Motor neuron (in vitro differentiated cells): ENCODE measurements around the gene NME4. TPM values are rescaled to one million over a fixed set of nuclear protein-coding genes. Genes with fewer than 3 reads are reported as not detected.
"Not testable (repeated sequence)": the region's sequence is repeated elsewhere in the genome, so short reads cannot be mapped to it uniquely, and the experiment has no call there.

Experiments
- ATAC-seq, 8 experiments: fragments of 200-7000 bp; cut with Tn5 transposase; replicated peaks in 6 of 8; 2 replicates each; pipeline ENCODE4 v1.8.0; 2021; ENCODE audit warnings: mild to moderate bottlenecking in 8 of 8, moderate library complexity in 8 of 8
- H3K27ac ChIP-seq, 2 donors: fragments of 250-450 bp; sonication (Bioruptor Pico); 2 replicates each; pipeline ENCODE4 v1.9.0; 2021; ENCODE audit warnings: antibody characterized with exemption in 2 of 2, mild to moderate bottlenecking in 2 of 2, moderate library complexity in 1 of 2
- H3K4me1 ChIP-seq, 2 donors: fragments of 250-450 bp; sonication (Bioruptor Pico); replicated peaks in 1 of 2; 2 replicates each; pipeline ENCODE4 v1.6.1; 2021; ENCODE audit warnings: antibody characterized with exemption in 2 of 2, mild to moderate bottlenecking in 2 of 2, moderate library complexity in 1 of 2
- H3K4me3 ChIP-seq, 5 donors: fragments of 250-450 bp; sonication (Bioruptor Pico); 2 replicates each; pipeline ENCODE4 v1.9.0; 2021; ENCODE audit warnings: antibody characterized with exemption in 5 of 5, mild to moderate bottlenecking in 5 of 5, moderate library complexity in 4 of 5
- WGBS, 10 experiments: fragments of 450-650 bp; shearing (Covaris generic); methylation state at CpG; one replicate each; pipeline ENCODE4 v1.0.0; 2022; 5-methylcytosine and 5-hydroxymethylcytosine counted together
- in situ Hi-C, 9 experiments: fragments of 400-800 bp; cut with MboI; loops; one replicate each; pipeline ENCODE4 v1.15.0; 2021; ENCODE audit warnings: low sequenced_read_pairs in 9 of 9, low pct_unique_long_range_greater_than_20kb in 2 of 9; ENCODE audit not compliant: unreplicated experiment in 9 of 9
- total RNA-seq, 8 experiments: library from RNA; unstranded; fragments of 300-600 nt; gene quantifications; 2 replicates each; pipeline versions ENCODE4 v1.2.3 to v1.2.4, GENCODE V29; 2022

NME4 gene
- total RNA-seq, 8 experiments from 2014 or later = 24.9 to 88.9 (median 54.0) TPM

- H3K4me1 ChIP-seq = peaks cover 8 to 11% of the 10 kb centered on the region in 2 donors
- no peak for ATAC-seq
- in situ Hi-C loops = no loop called here
- H3K4me3 ChIP-seq = no peak overlapping the region
- 43 to 90% (median 79%) methylated on average over 2 to 8 of the region's 19 CpGs; no CpG with 5 or more reads in 6 of the 10 experiments for WGBS, 10 experiments
- H3K27ac ChIP-seq = no peak overlapping the region
These were observed 37.8 kb upstream of the NME4 start for GRCh38 chr16:359067-359763.

DNA sequence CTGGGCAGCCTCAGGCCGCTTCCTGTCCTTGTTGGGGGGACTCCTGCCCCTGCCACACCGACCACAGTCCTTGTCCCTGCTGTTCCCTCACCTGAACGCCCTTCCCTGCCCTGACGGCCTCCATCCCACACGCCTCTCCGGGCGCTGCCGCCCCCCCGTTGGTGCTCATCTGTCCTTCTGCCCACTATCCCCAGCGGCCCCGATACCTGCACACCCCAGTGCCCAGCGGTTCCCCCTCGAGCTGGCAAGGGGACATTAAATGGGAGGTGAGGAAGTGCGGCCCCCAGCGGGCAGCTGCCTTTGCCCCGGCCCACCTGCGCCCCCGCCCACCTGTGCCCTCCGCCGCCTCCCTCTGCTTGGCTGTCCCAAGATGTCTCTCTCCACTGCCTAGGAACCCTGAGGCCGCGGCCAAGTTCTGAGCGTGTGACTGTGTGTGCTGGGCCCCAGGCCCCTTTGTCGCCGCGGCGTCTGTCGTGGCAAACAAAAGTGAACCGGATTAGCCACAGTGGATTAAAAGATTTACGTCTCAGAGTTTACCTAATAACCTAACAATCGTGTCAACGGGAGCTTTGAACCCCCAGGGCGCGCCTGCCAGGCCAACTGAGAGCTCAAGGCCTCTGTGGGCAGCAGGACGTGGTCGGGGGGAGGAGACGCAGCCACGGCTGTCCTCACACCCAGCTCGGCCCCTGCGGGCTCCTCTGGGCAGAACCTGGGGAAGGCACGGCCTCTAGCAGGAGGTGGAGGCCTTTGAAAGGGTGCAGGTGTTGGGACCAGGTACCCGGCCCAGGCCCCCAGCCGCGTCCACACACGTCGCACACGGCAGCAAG, 36.9 kb upstream of the NME4 start:
- Histone ChIP-seq H3K27ac (no peak overlapping the region), H3K4me3 (no peak overlapping the region), H3K4me1 (peaks cover 8 to 18% of the 10 kb centered on the region in 2 donors)
- no peak for ATAC-seq
- in situ Hi-C loops = no loop called here
- WGBS, 10 experiments = 80 to 85% methylated on average over 3 to 6 of the region's 47 CpGs; no CpG with 5 or more reads in 8 of the 10 experiments

- H3K27ac ChIP-seq = no peak overlapping the region
- in situ Hi-C loops = no loop called here
- no peak for ATAC-seq
- WGBS, 10 experiments = 75 to 100% (median 89%) methylated on average over 2 to 15 of the region's 47 CpGs; no CpG with 5 or more reads in 3 of the 10 experiments
- peak overlapping the region in 1 of 5 donors; percentile 14 for H3K4me3 ChIP-seq
- peaks cover 8 to 18% of the 10 kb centered on the region in 2 donors for H3K4me1 ChIP-seq
These were observed 36.2 kb upstream of the NME4 start for GRCh38 chr16:360698-361336.

DNA sequence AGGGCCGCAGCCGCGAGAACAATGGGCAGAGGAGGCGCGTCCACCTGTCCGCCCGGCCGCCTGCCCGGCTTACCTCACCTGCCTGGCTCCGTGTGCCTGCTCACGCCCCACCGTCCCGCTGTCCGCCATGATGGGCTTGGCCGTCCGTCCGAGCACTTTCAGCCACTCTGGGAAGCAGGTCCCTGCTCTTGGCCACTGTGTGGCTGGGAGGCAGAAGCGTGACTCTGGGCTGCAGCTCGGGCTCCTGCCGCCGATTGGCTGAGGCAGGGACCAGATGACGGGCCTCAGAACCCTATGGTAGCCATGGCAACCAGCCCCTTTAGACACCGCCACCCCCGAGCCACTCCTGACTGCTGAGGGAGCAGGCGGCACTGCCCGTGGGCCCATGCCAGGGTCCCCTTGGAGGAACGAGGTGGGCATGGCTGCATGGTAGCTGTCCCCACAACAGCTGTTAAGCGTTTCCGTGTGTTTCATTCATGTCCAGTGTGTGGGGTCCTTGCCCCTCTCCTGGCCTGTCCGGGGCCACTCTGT, 35.6 kb upstream of the NME4 start:
- no peak for ATAC-seq
- 54 to 100% (median 96%) methylated on average over 4 to 6 of the region's 30 CpGs; no CpG with 5 or more reads in 7 of the 10 experiments for WGBS, 10 experiments
- Histone ChIP-seq H3K4me3 (peak overlapping the region in 1 of 5 donors; percentile 14), H3K27ac (no peak overlapping the region), H3K4me1 (peaks cover 8 to 18% of the 10 kb centered on the region in 2 donors)
- in situ Hi-C loops = no loop called here

- WGBS, 10 experiments = 20 to 100% (median 26%) methylated on average over 1 to 5 of the region's 30 CpGs; no CpG with 5 or more reads in 6 of the 10 experiments
- peak; percentile 61 to 84 (median 70) for ATAC-seq
- peaks cover 8 to 18% of the 10 kb centered on the region in 2 donors for H3K4me1 ChIP-seq
These were observed 34.9 kb upstream of the NME4 start for GRCh38 chr16:361872-362701.

GRCh38 chr16:362702-362999, 34.3 kb upstream of the NME4 start:
- H3K4me3 ChIP-seq, in situ Hi-C loops, H3K27ac ChIP-seq: not testable (repeated sequence)
- WGBS, 10 experiments = 90% methylated on average over 2 of the region's 24 CpGs; no CpG with 5 or more reads in 9 of the 10 experiments
- peak in 3 of 8 experiments; percentile 2 to 5 (median 3) for ATAC-seq
- H3K4me1 ChIP-seq = peaks cover 8 to 18% of the 10 kb centered on the region in 2 donors

More at GRCh38 chr16:361872-362701, 34.9 kb upstream of the NME4 start:
- H3K27ac ChIP-seq = no peak overlapping the region
- in situ Hi-C loops = no loop called here
- H3K4me3 ChIP-seq = no peak overlapping the region

GRCh38 chr16:363110-363765, 33.8 kb upstream of the NME4 start:
- Histone ChIP-seq H3K27ac (peak overlapping the region in 1 of 2 donors; percentile 59), H3K4me3 (no peak overlapping the region), H3K4me1 (peaks cover 8 to 18% of the 10 kb centered on the region in 2 donors)
- peak in 6 of 8 experiments; percentile 3 to 28 (median 18) for ATAC-seq
- WGBS, 10 experiments = 60 to 71% methylated on average over 1 to 10 of the region's 20 CpGs; no CpG with 5 or more reads in 8 of the 10 experiments
- in situ Hi-C loops = no loop called here

- ATAC-seq = peak; percentile 9 to 67 (median 56)
- H3K27ac ChIP-seq = peak overlapping the region in 1 of 2 donors; percentile 59
- in situ Hi-C loops = no loop called here
- WGBS, 10 experiments = 14 to 45% (median 24%) methylated on average over 5 to 8 of the region's 24 CpGs; no CpG with 5 or more reads in 7 of the 10 experiments
- H3K4me3 ChIP-seq = no peak overlapping the region
- peaks cover 8 to 18% of the 10 kb centered on the region in 2 donors for H3K4me1 ChIP-seq
These were observed 33.1 kb upstream of the NME4 start for GRCh38 chr16:363766-364490.

GRCh38 chr16:364595-365491, 32.2 kb upstream of the NME4 start:
- Histone ChIP-seq H3K4me3 (no peak overlapping the region), H3K27ac (peak overlapping the region in 1 of 2 donors; percentile 43), H3K4me1 (peaks cover 15 to 27% of the 10 kb centered on the region in 2 donors)
- peak in 3 of 8 experiments; percentile 9 to 26 (median 17) for ATAC-seq
- 62 to 100% (median 71%) methylated on average over 1 to 6 of the region's 19 CpGs; no CpG with 5 or more reads in 3 of the 10 experiments for WGBS, 10 experiments
- in situ Hi-C loops = no loop called here

DNA sequence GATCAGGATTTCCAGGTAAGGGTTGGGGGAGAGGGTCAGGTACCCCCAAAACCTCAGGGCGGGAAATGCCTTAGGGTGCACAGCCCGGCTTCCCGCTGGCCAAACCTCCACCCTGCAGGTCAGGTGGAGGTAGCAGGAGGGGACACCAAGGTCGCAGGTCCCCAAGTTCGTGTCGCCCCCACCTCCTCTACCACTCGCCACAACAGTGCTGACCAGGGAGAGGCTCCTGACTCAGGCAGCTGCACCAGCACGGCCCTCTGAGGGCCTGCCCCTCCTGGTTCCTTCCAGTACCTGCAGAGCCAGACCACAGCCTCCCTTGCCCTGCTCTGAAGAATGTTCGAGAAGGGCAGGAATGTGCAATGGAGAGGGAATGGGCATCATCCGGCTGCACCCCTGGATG, 30.5 kb upstream of the NME4 start:
- in situ Hi-C loops = no loop called here
- no peak overlapping the region for H3K4me3 ChIP-seq
- WGBS, 10 experiments = 40 to 100% (median 97%) methylated on average over 1 to 3 of the region's 10 CpGs; no CpG with 5 or more reads in 6 of the 10 experiments
- ATAC-seq = no peak
- H3K27ac ChIP-seq = no peak overlapping the region
- peaks cover 24 to 35% of the 10 kb centered on the region in 2 donors for H3K4me1 ChIP-seq
